Bone marrow (tissue), 2 donors: Measurements from ENCODE around the gene ANGPTL3.

Experiments used
- DNase-seq, 2 donors: peaks; one replicate each; lab custom pipeline; 2025; lab: John Stamatoyannopoulos, UW

Gene ANGPTL3

GRCh38 chr1:62628506-62628905 is 31.2 kb downstream of the ANGPTL3 start:
- no peak for DNase-seq

DNA sequence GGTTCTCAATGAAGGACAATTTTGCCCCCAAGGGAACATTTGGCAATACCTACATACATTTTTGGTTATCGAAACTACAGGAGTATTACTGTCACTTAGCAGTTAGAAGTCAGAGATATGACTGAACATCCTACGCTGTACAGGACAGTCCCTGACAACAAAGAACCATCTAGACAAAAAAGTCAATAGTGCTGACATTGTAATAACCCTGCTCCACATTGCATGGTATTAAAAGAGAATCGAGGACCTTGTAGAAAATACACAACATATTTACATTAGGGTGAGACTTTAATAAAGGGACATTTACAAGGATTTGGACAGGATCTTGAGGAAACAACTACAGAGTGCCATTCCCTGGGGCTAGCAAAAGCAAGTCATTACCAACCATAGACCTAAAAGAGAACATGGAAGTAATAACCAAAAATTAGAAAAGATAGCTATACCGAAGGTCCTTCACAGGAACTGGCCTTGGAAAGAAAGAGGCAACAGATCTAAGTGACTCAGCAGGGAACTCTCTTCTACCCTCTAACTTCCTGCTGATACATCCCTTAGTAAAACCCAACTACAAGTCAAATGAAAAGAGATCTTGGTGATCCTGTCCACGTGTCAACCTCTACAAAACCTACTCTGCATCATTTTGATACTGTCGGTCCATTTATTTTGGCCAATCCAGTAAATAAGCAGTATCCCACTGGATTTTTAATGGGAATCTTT is 40.2 kb downstream of the ANGPTL3 start:
- DNase-seq, result peak in 1 of 2 donors; percentile 25

DNA sequence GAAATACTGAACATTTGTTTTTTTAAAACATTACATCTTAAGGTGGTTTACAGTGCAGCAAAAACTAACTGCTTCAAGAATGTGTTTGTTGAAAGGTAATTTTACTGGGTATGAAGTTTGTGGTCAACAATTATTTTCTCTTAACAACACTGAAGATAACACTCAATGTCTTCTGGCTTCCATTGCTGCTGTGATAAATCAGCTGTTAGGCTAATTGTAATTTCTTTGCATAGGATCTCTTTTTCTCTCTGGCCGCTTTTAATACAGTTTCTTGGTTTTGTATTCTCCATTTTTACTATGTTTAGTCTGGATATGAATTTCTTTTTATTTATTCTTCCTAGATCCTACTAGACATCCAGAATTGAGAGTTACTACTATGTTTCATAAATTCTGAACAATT is 46.0 kb downstream of the ANGPTL3 start:
- DNase-seq, result no peak

- DNase-seq, result no peak
These were observed 55.1 kb downstream of the ANGPTL3 start for GRCh38 chr1:62652387-62652786.

DNA sequence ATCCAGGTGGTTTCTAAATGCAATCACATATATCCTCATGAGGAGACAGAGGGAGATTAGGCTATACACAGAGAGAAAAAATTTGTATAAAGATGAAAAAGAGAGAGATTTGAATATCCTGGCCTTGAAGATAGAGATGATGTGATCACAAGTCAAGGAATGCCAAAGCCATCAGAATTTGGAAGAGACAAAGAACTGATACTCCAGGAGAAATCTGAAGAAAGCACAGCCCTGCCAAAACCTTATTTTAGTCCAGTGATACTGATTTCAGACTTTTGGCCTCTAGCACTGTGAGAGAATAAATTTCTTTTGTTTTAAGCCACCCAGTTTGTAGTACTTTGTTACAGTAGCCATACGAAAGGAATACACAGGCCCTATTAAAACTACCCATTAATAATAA is 57.4 kb downstream of the ANGPTL3 start:
- no peak for DNase-seq
